ENCODE data around the gene CLSTN2.

Gene CLSTN2

GRCh38 chr3:140432229-140432669 lies 497.3 kb downstream of the CLSTN2 start:
- intact Hi-C loops (cut with DNase I), result no loop called here
- DNase-seq, result no peak

GRCh38 chr3:140433431-140433830 lies 498.4 kb downstream of the CLSTN2 start:
- DNase-seq, result no peak
- intact Hi-C loops (cut with DNase I), result no loop called here

GRCh38 chr3:140434261-140434905 lies 499.4 kb downstream of the CLSTN2 start:
- DNase-seq, result no peak
- intact Hi-C loops (cut with DNase I), result no loop called here

- intact Hi-C loops (cut with DNase I), result no loop called here
- DNase-seq, result peak in 1 of 10 donors; percentile 79
These were observed 501.4 kb downstream of the CLSTN2 start for GRCh38 chr3:140436421-140436820.

GRCh38 chr3:140438736-140439470 lies 503.9 kb downstream of the CLSTN2 start:
- intact Hi-C loops (cut with DNase I), result no loop called here
- no peak for DNase-seq

GRCh38 chr3:140439527-140439926 lies 504.5 kb downstream of the CLSTN2 start:
- intact Hi-C loops (cut with DNase I), result no loop called here
- no peak for DNase-seq

GRCh38 chr3:140440446-140440845 lies 505.5 kb downstream of the CLSTN2 start:
- intact Hi-C loops (cut with DNase I), result no loop called here
- no peak for DNase-seq

GRCh38 chr3:140441006-140441405 lies 506.0 kb downstream of the CLSTN2 start:
- DNase-seq, result no peak

GRCh38 chr3:140442621-140443020 lies 507.6 kb downstream of the CLSTN2 start:
- intact Hi-C loops (cut with DNase I), result no loop called here
- no peak for DNase-seq

More at GRCh38 chr3:140441006-140441405, 506.0 kb downstream of the CLSTN2 start:
- intact Hi-C loops (cut with DNase I), result no loop called here

GRCh38 chr3:140443073-140443472 lies 508.1 kb downstream of the CLSTN2 start:
- intact Hi-C loops (cut with DNase I), result no loop called here
- no peak for DNase-seq

GRCh38 chr3:140443806-140444205 lies 508.8 kb downstream of the CLSTN2 start:
- intact Hi-C loops (cut with DNase I), result no loop called here
- no peak for DNase-seq

GRCh38 chr3:140446734-140447133 lies 511.7 kb downstream of the CLSTN2 start:
- intact Hi-C loops (cut with DNase I), result no loop called here
- DNase-seq, result no peak

GRCh38 chr3:140447136-140447535 lies 512.2 kb downstream of the CLSTN2 start:
- peak in 6 of 10 donors; percentile 19 to 94 (median 64) for DNase-seq
- intact Hi-C loops (cut with DNase I), result no loop called here

- no peak for DNase-seq
- intact Hi-C loops (cut with DNase I), result no loop called here
These were observed 513.0 kb downstream of the CLSTN2 start for GRCh38 chr3:140448001-140448400.

GRCh38 chr3:140449413-140450256 lies 514.6 kb downstream of the CLSTN2 start:
- DNase-seq, result no peak
- intact Hi-C loops (cut with DNase I), result no loop called here

- intact Hi-C loops (cut with DNase I), result no loop called here
- no peak for DNase-seq
These were observed 518.8 kb downstream of the CLSTN2 start for GRCh38 chr3:140453750-140454149.

- no peak for DNase-seq
- intact Hi-C loops (cut with DNase I), result no loop called here
These were observed 520.7 kb downstream of the CLSTN2 start for GRCh38 chr3:140455521-140456214.

- intact Hi-C loops (cut with DNase I), result no loop called here
- DNase-seq, result no peak
These were observed 522.0 kb downstream of the CLSTN2 start for GRCh38 chr3:140456974-140457373.

GRCh38 chr3:140459462-140459861 lies 524.5 kb downstream of the CLSTN2 start:
- DNase-seq, result peak in 2 of 10 donors; percentile 64 to 74
- intact Hi-C loops (cut with DNase I), result no loop called here

- no peak for DNase-seq
- intact Hi-C loops (cut with DNase I), result no loop called here
These were observed 526.3 kb downstream of the CLSTN2 start for GRCh38 chr3:140461250-140461649.

GRCh38 chr3:140463355-140463754 lies 528.4 kb downstream of the CLSTN2 start:
- intact Hi-C loops (cut with DNase I), result no loop called here
- DNase-seq, result no peak

Measured in posterior cingulate gyrus (tissue), 11 donors.